SKM-1 treated with dmso at 0.1 percent for 144 hours (cell line): Measurements from ENCODE around the gene CSF3.
A peak's percentile ranks its signal among the peaks of the same experiment; 100 is the strongest.

ENCODE experiments used
- DNase-seq: peaks from one replicate; lab custom pipeline; 2025; ENCODE audit not compliant: unreplicated experiment; lab: John Stamatoyannopoulos, UW

CSF3 gene, protein sequence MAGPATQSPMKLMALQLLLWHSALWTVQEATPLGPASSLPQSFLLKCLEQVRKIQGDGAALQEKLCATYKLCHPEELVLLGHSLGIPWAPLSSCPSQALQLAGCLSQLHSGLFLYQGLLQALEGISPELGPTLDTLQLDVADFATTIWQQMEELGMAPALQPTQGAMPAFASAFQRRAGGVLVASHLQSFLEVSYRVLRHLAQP

DNA sequence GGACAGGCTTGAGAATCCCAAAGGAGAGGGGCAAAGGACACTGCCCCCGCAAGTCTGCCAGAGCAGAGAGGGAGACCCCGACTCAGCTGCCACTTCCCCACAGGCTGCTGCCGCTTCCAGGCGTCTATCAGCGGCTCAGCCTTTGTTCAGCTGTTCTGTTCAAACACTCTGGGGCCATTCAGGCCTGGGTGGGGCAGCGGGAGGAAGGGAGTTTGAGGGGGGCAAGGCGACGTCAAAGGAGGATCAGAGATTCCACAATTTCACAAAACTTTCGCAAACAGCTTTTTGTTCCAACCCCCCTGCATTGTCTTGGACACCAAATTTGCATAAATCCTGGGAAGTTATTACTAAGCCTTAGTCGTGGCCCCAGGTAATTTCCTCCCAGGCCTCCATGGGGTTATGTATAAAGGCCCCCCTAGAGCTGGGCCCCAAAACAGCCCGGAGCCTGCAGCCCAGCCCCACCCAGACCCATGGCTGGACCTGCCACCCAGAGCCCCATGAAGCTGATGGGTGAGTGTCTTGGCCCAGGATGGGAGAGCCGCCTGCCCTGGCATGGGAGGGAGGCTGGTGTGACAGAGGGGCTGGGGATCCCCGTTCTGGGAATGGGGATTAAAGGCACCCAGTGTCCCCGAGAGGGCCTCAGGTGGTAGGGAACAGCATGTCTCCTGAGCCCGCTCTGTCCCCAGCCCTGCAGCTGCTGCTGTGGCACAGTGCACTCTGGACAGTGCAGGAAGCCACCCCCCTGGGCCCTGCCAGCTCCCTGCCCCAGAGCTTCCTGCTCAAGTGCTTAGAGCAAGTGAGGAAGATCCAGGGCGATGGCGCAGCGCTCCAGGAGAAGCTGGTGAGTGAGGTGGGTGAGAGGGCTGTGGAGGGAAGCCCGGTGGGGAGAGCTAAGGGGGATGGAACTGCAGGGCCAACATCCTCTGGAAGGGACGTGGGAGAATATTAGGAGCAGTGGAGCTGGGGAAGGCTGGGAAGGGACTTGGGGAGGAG, at the start of gene CSF3:
Gene CSF3 (plus strand): TSS at position 436 of the 993 bp plus-strand sequence. CDS start 35 bp downstream, at position 471.
- no peak for DNase-seq

DNA sequence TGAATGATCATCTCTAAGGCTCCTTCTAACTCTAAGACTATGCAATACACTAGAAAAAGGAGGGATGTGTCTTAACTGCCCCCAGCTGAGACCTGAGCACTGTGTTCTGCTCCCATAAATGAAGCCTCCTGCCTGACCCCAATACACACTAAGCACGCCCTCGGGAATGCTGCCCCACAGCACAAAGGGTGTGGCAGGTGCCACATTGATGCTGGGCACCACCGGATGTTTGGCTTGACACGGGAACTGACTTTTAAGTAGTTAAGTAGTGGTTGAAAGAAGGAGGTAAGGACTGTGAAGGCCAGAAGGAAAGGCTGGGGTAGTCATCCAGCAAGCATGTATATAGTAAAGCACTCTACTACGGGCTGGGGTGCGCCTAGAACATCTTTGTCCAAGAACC, 48.5 kb upstream of the CSF3 start:
- DNase-seq: no peak

DNA sequence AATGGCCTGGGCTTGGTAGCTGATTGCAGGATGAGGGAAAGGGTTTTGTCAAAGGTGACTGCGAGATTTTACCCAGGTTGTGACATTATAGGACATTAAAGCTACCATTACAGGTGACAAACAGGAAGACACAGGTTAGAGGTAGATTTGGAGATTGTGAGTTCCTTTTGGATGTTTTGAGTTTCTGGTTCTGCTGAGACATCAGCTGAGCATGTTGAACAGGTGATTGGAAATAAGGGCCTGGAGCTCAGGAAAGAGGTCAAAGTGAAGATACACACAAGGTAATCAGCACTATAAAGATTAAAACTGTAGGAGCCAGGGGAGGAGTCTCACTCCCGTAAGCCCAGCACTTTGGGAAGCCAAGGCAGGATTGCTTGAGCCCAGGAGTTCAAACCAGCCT, 46.5 kb upstream of the CSF3 start:
- DNase-seq: no peak

DNA sequence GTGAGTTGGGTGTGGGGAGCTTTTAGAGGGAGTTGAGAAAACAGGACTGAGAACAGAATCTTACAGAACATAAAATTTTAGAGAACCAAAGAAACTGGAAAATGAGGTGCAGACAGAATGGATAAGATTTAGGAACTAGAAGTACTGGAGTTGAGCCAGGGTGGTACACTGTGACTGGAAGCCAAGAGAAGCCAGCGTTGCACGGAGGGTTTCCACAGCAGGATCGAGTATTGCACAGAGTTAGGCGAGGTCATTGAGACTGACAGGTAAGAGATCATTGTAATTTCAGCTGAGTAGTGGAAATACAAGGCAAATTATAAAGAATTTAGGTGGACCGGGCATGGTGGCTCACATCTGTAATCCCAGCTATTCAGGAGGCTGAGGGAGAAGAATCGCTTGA, 45.9 kb upstream of the CSF3 start:
- DNase-seq: no peak

DNA sequence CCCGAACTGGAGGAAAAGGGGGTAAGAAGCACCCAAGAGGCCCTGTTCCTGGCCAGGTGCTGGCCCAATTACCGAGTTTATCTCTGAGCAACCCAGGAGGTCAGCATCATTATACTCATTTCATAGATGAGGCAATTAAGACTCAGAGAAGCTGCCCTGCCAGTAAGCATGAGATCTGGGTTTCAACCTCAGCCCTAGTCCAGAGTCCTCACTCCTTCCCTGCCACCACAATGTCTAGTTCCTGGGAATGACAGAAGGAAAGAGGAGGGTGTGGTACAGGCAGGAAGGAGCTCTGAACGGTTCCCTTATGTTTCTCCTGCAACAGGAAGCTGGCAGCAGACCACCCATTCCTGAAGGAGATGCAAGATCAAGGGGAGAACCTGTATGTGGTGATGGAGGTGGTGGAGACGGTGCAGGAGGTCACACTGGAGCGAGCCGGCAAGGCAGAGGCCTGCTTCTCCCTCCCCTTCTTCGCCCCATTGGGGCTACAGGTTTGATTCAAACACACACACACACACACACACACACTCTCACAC, 45.0 kb upstream of the CSF3 start:
- no peak for DNase-seq

DNA sequence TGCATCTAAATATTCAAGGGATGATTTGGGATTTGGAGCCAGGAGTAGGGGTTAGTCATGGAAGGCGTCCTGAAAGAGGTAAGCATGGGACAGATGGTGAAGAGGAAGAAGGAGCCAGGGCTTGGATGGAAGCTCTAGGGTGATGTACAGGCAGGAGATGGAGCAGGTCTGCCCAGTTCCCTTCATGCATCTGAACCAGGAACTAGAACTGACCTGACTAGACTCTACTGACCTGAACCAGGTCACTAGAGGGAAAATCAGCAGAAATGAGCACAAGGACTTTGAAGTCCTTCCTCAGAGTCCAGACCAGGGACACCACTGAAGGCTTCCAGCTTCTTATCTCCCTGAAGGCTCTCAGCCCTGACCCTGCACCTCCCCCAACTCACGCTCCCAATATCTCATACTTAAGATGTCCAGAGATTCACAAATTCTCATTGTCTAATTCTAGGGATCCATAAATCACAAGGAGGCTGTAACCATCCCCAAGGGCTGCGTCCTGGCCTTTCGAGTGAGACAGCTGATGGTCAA, 44.1 kb upstream of the CSF3 start:
- DNase-seq: no peak

DNA sequence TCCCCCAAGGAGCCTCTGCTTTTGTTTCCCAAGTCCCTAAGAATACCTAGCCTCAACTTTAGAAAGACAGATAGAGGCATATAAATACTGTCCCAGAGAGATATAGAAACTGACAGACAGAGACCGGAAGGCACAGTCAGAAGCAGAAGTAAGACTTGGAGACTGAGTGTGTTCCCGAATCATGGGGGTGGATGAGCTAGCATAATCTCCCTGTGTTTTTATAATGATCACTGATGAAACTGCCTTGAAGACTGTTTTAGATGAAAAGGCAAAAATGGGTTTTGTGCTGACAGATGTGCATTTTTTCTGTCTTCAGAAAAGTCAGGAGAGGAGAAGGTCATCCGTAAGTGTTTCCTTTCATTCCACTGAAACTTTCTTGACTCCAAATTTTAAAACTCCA, 43.0 kb upstream of the CSF3 start:
- peak; percentile 14 for DNase-seq

DNA sequence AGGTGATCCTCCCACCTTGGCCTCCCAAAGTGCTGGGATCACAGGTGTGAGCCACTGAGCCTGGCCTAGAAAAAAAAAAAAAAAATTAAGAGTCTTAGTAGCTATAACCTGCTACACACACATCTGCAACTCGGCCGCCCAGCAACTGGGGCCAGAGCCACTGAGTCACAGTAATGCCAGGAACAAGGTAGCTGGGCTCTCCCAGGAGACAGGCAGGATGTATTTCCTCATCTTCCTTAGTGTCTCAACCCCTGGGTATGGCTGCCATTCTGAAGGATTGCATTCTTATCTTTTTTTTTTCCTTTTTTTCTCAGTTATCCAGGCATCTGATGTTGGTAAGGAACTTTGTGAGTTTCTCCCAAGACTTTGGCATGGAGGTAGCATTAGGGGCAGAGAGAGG, 41.7 kb upstream of the CSF3 start:
- no peak for DNase-seq

DNA sequence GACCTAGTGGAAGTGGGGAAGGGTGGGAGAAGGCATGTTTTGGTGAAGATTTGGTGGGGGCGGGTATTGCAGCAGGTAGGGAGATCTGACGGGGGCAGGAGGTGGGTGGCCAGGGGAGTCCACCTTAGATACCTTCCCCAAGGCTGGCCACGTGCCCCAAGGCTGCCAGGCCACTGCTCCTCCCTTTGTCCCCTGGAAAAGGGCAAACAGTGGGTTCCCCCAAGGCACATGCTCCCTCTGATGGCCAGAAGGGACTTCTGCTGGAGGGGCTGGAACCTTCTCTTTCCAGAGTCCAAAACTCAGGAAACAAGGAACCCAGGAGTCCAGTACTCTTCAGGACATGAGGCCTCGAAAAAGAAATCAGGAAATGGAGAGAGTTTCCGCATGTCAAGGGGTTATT, 40.8 kb upstream of the CSF3 start:
- no peak for DNase-seq

DNA sequence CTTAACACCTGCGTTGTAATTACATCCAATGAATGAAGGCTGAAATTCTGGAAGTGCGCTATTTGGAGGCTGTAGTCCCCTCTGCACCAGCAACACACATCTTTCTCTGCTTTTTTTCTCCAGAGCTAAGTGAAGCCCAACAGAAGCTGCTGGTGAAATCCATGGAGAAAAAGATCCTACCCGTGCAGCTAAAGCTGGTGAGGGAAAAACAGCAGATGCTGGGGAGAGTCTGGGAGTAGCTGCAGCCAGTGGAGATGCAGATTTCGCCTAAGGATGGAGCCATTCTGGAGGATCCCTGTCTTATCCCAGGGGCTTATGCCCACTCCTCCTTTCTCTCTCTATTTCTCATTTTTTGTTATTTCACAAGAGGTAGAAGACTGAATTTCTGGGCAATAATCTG, 39.4 kb upstream of the CSF3 start:
- DNase-seq: no peak

DNA sequence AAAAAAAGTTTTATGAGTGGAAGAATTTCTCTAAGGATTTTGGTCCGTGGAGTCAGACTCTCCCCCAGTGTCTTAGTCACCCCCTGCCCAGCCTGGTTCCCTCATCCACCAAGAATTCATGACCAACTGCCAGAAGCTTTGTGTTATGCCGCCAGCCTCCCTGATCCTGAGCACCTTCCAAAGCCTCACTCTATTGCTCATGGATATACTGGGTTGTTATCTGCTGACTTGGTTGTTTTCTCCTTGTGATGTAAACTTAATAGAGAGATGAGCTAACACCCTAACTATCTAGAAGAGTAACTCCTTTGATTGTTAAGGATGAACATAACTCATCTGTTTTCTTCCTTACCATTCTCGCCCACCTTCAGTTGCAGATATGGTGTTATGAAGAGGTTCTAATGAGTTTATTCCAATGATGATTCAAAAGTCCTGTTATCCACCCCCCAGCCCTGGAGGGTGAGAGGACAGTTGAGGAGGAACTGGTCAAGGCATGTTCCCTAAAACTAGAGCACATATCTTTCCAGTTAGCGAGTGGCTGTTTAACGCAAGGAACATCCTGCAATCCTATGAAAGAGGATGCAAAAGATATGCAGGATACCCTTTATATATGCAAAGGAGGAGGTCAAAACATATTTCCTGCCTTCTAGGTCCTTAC, 36.1 kb upstream of the CSF3 start:
- DNase-seq: no peak

DNA sequence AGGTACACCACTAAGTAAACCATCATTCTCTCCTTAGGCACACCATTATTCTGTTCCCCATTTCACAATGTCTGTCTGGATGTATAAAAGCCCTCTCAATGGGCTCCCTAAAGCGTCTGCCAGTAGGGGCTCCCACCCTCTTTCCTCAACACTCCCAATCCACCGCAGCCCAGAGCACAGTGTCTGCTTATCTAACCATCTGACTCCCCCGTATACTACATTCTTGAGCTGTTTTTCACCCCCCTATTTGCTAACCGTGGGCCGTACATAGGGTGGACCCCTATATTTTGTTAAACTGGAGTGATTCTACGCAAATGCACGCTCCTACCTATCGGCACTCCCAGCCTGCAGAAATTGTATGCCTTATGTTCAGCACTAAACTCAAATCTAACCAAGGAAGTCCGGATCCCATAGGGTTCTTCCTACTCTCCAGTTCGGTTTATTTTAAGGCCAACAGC, 35.3 kb upstream of the CSF3 start:
- peak; percentile 73 for DNase-seq

DNA sequence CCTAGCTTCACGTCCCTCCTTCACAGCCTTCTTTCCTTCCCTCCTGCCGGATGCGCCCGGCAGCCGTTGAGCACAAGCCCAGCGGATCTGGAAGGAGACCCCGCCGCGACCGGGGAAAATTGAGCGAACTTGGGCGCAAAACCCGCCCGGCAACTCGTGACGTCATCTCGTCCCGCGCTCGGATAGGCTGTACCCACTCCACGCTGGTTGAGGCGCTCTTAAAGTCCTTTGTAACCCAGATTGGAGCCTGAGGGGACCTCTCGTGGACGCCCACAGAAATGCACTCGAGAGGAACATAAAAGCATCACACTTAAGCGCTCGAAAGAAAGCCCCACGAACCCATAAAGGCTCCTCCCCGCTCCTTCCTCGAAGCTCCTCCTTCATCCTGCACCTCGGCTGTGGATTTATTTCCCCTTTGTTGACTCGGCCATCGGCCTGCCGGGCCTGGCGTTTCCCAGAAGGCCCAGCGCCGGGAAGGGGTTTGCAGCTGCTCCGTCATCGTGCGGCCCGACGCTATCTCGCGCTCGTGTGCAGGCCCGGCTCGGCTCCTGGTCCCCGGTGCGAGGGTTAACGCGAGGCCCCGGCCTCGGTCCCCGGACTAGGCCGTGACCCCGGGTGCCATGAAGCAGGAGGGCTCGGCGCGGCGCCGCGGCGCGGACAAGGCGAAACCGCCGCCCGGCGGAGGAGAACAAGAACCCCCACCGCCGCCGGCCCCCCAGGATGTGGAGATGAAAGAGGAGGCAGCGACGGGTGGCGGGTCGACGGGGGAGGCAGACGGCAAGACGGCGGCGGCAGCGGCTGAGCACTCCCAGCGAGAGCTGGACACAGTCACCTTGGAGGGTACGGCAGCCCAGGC, 34.7 kb upstream of the CSF3 start, which contains the start of gene PSMD3:
Gene PSMD3 (plus strand): TSS at position 457 of the 856 bp plus-strand sequence. CDS start 164 bp downstream, at position 621.
- DNase-seq: peak; percentile 100

DNA sequence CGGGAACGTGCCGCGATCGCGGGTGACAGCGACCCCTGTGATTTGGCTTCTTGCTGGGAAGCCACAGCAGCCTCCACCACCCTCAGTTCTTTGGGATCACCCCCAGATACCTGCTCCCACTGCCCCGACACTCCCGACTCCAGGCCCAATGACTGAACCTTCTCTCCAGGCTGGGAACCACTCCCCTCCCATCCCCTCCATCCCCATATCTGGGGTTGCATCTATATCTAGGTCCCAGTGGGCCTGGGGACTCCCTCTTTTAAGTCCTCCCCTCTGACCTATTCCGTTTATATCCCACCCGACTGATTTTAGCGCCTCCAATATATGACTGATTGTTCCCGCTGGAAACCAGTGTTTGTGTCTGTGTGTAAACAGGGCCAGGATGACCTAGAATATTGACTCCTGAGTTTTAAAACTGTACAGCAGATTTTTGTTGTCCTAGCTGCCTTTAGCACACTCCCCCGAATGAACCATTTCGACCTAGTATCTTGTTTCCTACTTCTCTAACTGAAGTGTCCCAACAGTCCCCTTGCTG, 34.0 kb upstream of the CSF3 start:
- DNase-seq: no peak

DNA sequence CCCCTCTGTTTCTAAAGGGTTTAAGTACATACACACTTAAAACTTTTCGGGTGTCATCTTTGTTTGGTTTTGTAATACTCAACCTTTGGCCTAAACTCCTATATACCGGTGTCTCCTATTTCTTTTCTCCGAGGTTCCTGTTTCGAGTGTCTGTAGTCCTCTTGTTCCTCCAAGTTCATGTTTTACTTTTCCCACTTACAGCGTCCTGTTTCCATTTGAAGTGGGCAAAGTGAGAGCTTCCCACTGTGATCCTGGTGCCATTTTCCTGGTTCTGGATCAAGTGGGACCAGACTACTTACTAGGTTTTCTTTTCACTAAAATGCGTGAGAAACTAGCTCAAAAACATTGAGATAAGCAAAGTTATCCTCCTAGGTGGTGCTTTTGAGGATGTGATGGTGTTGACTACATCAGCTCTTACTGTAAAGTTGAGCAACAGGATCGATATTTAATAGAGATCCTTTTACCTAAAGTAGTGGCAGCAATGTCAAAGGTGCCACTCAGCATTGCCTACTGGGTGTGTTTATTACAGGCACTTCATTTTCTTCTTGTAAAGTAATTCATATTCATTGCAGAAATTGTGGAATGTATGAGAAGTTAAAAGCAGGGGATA, 33.4 kb upstream of the CSF3 start:
- no peak for DNase-seq

DNA sequence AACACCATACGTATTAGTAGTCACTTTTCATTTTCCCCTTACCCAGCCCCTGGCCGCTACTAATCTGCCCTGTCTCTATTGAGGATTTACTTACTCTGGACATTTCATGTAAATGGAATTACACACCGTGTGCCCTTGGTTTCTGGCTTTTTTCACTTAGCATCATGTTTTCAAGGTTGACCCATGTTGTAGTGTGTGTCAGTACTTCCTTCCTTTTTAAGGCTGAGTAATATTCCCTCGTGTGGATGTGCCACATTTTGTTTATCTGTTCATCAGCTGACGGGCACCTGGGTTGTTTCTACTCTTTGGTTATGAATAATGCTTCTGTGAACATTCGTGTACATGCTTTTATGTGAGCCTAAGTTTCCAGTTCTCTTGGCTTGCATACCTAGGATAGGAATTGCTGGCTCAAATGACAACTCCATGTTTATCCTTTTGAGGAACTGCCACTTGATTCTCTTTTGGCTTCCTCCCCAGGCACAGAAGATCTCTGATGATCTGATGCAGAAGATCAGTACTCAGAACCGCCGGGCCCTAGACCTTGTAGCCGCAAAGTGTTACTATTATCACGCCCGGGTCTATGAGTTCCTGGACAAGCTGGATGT, 26.9 kb upstream of the CSF3 start:
- no peak for DNase-seq

DNA sequence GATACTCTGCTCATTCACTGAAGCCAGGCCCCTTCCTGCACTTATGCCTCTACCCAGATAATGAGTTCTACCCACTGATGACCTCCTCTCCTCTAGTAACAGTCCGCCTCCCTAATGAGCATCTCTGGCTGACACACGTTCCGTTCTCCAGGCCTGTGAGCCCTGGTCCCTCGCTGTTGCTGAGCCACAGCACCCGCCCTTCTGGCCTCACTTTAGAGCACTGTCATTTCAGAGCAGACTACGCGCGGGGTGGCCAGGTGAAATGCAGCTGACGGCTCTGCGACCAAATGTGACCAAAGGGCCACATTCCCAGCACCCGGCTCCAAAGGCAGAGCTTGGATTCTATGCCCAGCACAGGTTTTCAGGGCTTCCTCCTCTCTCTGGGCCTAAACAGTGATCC, 20.8 kb upstream of the CSF3 start:
- no peak for DNase-seq

DNA sequence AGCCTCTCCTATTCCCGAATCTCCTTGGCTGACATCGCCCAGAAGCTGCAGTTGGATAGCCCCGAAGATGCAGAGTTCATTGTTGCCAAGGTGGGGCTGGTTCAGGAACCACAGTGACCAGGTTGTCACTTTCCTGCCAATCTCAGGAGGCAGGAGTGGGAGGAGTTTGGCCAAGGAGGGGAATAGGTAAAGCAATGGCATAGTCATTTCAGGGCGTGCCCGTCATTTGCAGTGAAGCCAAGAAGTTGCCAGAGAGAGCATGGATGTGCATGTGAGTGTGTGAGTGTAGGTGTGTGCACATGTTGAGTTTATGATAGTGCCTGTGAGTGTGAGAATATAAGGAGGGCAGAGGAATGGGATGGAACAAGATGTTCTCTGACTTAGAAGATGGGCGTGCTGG, 19.8 kb upstream of the CSF3 start:
- DNase-seq: no peak

DNA sequence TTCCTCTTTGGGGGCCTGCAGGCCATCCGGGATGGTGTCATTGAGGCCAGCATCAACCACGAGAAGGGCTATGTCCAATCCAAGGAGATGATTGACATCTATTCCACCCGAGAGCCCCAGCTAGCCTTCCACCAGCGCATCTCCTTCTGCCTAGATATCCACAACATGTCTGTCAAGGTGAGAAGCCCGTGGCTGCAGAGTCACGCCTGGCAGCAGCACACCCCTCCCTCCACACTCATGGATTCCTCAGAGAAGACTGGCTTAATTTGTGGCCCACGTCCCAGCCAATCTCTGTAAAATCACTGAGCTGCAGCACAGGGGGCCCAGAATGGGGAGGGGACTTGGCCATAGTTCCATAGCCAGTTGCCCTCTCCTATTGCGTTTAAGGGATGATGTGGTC, 19.1 kb upstream of the CSF3 start:
- no peak for DNase-seq
